HepG2 (cell line): ENCODE data around the gene PDSS2. TPM values are rescaled to one million over a fixed set of nuclear protein-coding genes. Genes with fewer than 3 reads are reported as not detected.

Source experiments
- ATAC-seq: fragments of 200-7000 bp; cut with Tn5 transposase; 3 replicates; pipeline ENCODE4 v1.9.1; 2020; ENCODE audit warnings: mild to moderate bottlenecking, moderate library complexity
- BruUV-seq: library from RNA; stranded (reverse); fragments of 400-500 nt; replicated peaks from 2 replicates; lab custom pipeline; 2021; lab: Mats Ljungman, UMichigan
- CTCF ChIA-PET: fragments of 300-600 bp; formaldehyde crosslinking; extraction: SDS; loops from one replicate; lab custom pipeline; 2021; ENCODE audit warnings: low total read pairs, inconsistent platforms, low intra/inter-chr PET ratio; lab: Yijun Ruan, JAX
- POLR2A ChIA-PET: fragments of 350-600 bp; sonication (Branson Sonifier 250); formaldehyde crosslinking; loops from one replicate; lab custom pipeline; 2020; ENCODE audit warnings: antibody characterized with exemption, inconsistent platforms; lab: Yijun Ruan, JAX
- DNase-seq: peaks from one replicate; pipeline ENCODE4 v3.0.0-alpha.2; 2015; ENCODE audit warnings: low spot score
- FAIRE-seq: peaks from 3 replicates; lab custom pipeline; 2011; peaks lifted over from hg19 to GRCh38; lab: Jason Lieb, UNC
- H2AFZ ChIP-seq: one replicate; pipeline ENCODE4 v1.6.1; 2011; ENCODE audit warnings: low read length, inconsistent platforms
- H3K27ac ChIP-seq: fragments of 300-600 bp; 3 replicates; pipeline ENCODE4 v1.8.0; 2011; ENCODE audit warnings: mixed run types, mild to moderate bottlenecking, mixed read lengths, low read length, inconsistent platforms; ENCODE audit not compliant: insufficient read depth; ENCODE audit errors: extremely low read length
- H3K27me3 ChIP-seq, 2 experiments: fragments of 200-600 bp in 1 of 2; 2 replicates in 1 of 2; 3 replicates in 1 of 2; pipeline versions ENCODE4 v1.6.0 to v1.8.0; 2011; ENCODE audit warnings: low read length in 2 of 2, mild to moderate bottlenecking in 2 of 2, moderate library complexity in 2 of 2, inconsistent platforms in 1 of 2; ENCODE audit not compliant: insufficient read depth in 2 of 2, control insufficient read depth in 1 of 2
- H3K36me3 ChIP-seq, 2 experiments: fragments of 200-600 bp in 1 of 2; replicated peaks in 1 of 2; 2 replicates in 1 of 2; 3 replicates in 1 of 2; pipeline versions ENCODE4 v1.5.1 to v1.8.0; 2011; ENCODE audit warnings: low read length in 2 of 2, inconsistent platforms in 1 of 2; ENCODE audit not compliant: insufficient read depth in 2 of 2, control insufficient read depth in 1 of 2
- H3K4me1 ChIP-seq: 2 replicates; pipeline ENCODE4 v1.5.1; 2012; ENCODE audit warnings: low read length, inconsistent platforms; ENCODE audit not compliant: insufficient read depth
- H3K4me2 ChIP-seq: 2 replicates; pipeline ENCODE4 v1.6.0; 2011; ENCODE audit warnings: low read depth, low read length, inconsistent platforms
- H3K4me3 ChIP-seq, 3 experiments: fragments of 200-600 bp in 1 of 3; sonication (generic), shearing (Covaris generic) in 1 of 3; replicated peaks in 1 of 3; 2 replicates each; pipeline ENCODE4 v1.5.1; 2011 to 2016; ENCODE audit warnings: low read length in 3 of 3, inconsistent platforms in 2 of 3, low read depth in 2 of 3, mild to moderate bottlenecking in 2 of 3, control low read depth in 1 of 3, mixed read lengths in 1 of 3; ENCODE audit not compliant: insufficient read depth in 1 of 3
- H3K79me2 ChIP-seq: one replicate; pipeline ENCODE4 v1.6.1; 2011; ENCODE audit warnings: low read length, inconsistent platforms; ENCODE audit not compliant: insufficient read depth
- H3K9ac ChIP-seq: 2 replicates; pipeline ENCODE4 v1.6.0; 2011; ENCODE audit warnings: mild to moderate bottlenecking, low read depth, low read length, inconsistent platforms; ENCODE audit not compliant: insufficient read depth
- H3K9me3 ChIP-seq: 2 replicates; pipeline ENCODE4 v1.5.1; 2012; ENCODE audit warnings: mild to moderate bottlenecking, low read length
- H4K20me1 ChIP-seq: 2 replicates; pipeline ENCODE4 v1.6.0; 2011; ENCODE audit warnings: inconsistent platforms, mild to moderate bottlenecking, low read length, moderate library complexity; ENCODE audit not compliant: insufficient read depth
- HOXA7 ChIP-seq: sonication (generic); formaldehyde crosslinking; IDR thresholded peaks from 2 replicates; pipeline ENCODE4 v1.8.1; 2022; ENCODE audit warnings: mild to moderate bottlenecking, missing genetic modification reagents, moderate library complexity
- NFIB ChIP-seq: sonication (generic); formaldehyde crosslinking; IDR thresholded peaks from 2 replicates; pipeline ENCODE4 v1.9.0; 2021; ENCODE audit warnings: missing genetic modification reagents, mild to moderate bottlenecking, borderline replicate concordance
- THRA ChIP-seq: sonication (generic); formaldehyde crosslinking; IDR thresholded peaks from 2 replicates; pipeline ENCODE4 v1.4.0; 2020; ENCODE audit warnings: missing genetic modification reagents, borderline replicate concordance
- ZFX ChIP-seq: sonication (generic); formaldehyde crosslinking; IDR thresholded peaks from 2 replicates; pipeline ENCODE4 v1.4.0; 2020; ENCODE audit warnings: mild to moderate bottlenecking, low read depth, missing genetic modification reagents, moderate library complexity
- ZNF83 ChIP-seq: sonication (generic); formaldehyde crosslinking; IDR thresholded peaks from 2 replicates; pipeline ENCODE4 v1.4.0; 2020; ENCODE audit warnings: missing genetic modification reagents, mild to moderate bottlenecking, borderline replicate concordance
- WGBS: methylation state at CpG from one replicate; pipeline ENCODE4 v1.1.6; 2017; ENCODE audit warnings: low lambda C conversion rate; 5-methylcytosine and 5-hydroxymethylcytosine counted together
- in situ Hi-C: cut with HindIII; loops from 2 replicates; pipeline ENCODE4 v1.10.0; 2017; ENCODE audit warnings: low pct_unique_long_range_greater_than_20kb; ENCODE audit not compliant: extremely low pct_ligation_motif_present
- intact Hi-C: fragments of 100-400 bp; cut with micrococcal nuclease; formaldehyde crosslinking; loops from one replicate; pipeline ENCODE4 v1.10.0; 2022; ENCODE audit not compliant: unreplicated experiment
- polyA plus RNA-seq, 8 experiments: library from polyadenylated mRNA; depleted of rRNA in 3 of 8; stranded (reverse) in 7 of 8; unstranded in 1 of 8; fragments of >200 nt; fragmentation: Illumina TruSeq in 4 of 8; extraction: Trizol in 4 of 8; gene quantifications; 2 replicates each; pipeline versions ENCODE4 v1.2.1 to v1.2.3, GENCODE V29; 2011 to 2016; ENCODE audit warnings: low read depth in 4 of 8, missing spikeins in 1 of 8, mixed read lengths in 1 of 8; ENCODE audit not compliant: insufficient read depth in 1 of 8
- total RNA-seq, 5 experiments: library from RNA; depleted of rRNA; stranded (reverse); fragments of >200 nt; fragmentation: Illumina TruSeq; extraction: Trizol; gene quantifications; 2 replicates each; pipeline ENCODE4 v1.2.3, GENCODE V29; 2016; ENCODE audit warnings: low read depth in 1 of 5

PDSS2 gene
- total and polyA plus RNA-seq, 2 of the 13 experiments (the other 11 are each of a cell fraction or from before 2014, with no cell fraction given) = 16.2 to 17.0 TPM

GRCh38 chr6:107440936-107441335 is 18.4 kb downstream of the PDSS2 start (continued):
- TF ChIP-seq HOXA7 (no peak), ZFX (CRISPR knock-in tag) (no peak)

GRCh38 chr6:107439406-107439805 is 20.0 kb downstream of the PDSS2 start:
- ChIA-PET CTCF (no interaction called here), POLR2A (no interaction called here)
- no peak overlapping the region for H2AFZ ChIP-seq
- no peaks in the 10 kb centered on the region for H4K20me1 ChIP-seq
- H3K79me2 ChIP-seq = peaks cover 10% of the 10 kb centered on the region
- FAIRE-seq = no peak
- H3K9ac ChIP-seq = no peak overlapping the region
- H3K4me2 ChIP-seq = no peak overlapping the region
- H3K36me3 ChIP-seq = no peaks in the 10 kb centered on the region; a peak in 1 of 5 replicates
- in situ Hi-C loops = no loop called here
- 0% methylated on average over 1 of the region's 1 CpG for WGBS
- H3K4me3 ChIP-seq = no peak overlapping the region
- H3K4me1 ChIP-seq = no peaks in the 10 kb centered on the region
- intact Hi-C loops = no loop called here
- ATAC-seq = no peak
- no TSS peak for BruUV-seq
- no peaks in the 10 kb centered on the region for H3K27me3 ChIP-seq
- no peak overlapping the region for H3K27ac ChIP-seq
- DNase-seq = no peak
- TF ChIP-seq THRA (CRISPR knock-in tag) (no peak), NFIB (no peak)
- H3K9me3 ChIP-seq = no peaks in the 10 kb centered on the region

- in situ Hi-C loops (no loop called here), intact Hi-C loops (no loop called here)
- Histone ChIP-seq H3K27me3 (no peaks in the 10 kb centered on the region), H3K4me1 (no peaks in the 10 kb centered on the region), H3K9ac (no peak overlapping the region)
- no peak for DNase-seq
- CTCF ChIA-PET = no interaction called here
- WGBS = 96% methylated on average over 5 of the region's 5 CpGs
- no peak for TF ChIP-seq ZNF83 (CRISPR knock-in tag)
- TF ChIP-seq, all 625 proteins: peak for 0
- POLR2A ChIA-PET = no interaction called here
- ATAC-seq = no peak
- Histone ChIP-seq H4K20me1 (no peaks in the 10 kb centered on the region), H2AFZ (no peak overlapping the region), H3K9me3 (no peaks in the 10 kb centered on the region), H3K27ac (no peak overlapping the region), H3K4me2 (no peak overlapping the region), H3K4me3 (no peak overlapping the region), H3K79me2 (peaks cover 16% of the 10 kb centered on the region), H3K36me3 (no peaks in the 10 kb centered on the region; a peak in 1 of 5 replicates)
- FAIRE-seq = no peak
- no TSS peak for BruUV-seq
Measured at GRCh38 chr6:107437691-107438090, 21.7 kb downstream of the PDSS2 start.
